GM12873 (cell line): Measurements from ENCODE around the gene PHACTR3.

Source experiments
- CTCF ChIP-seq: IDR thresholded peaks from 2 replicates; pipeline ENCODE4 v1.5.1; 2012; ENCODE audit warnings: low read depth, mild to moderate bottlenecking, moderate library complexity, low read length, control low read depth; ENCODE audit not compliant: insufficient read depth; ENCODE audit errors: missing control alignments

PHACTR3 gene

DNA sequence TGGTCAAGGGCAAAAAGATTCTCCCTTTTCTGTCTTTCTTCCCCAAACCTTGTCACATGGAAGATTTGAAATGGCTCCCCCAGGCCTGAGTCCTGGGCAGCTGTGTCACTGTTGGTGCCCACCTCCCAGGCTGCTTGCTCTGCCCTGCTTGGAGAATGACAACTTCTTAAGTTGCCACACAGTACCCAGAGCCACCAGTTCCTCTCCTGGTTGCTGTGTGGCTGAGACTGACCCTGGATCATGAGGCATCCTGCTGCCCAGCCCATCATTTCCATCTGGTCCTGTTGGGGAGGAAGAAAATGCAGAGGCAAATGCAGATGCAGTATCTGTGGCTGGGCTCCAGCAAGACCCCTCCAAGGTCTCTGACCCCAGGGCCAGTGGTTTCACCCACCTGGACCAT, 113.7 kb downstream of the PHACTR3 start:
- TF ChIP-seq CTCF = no peak

- no peak for TF ChIP-seq CTCF
These were observed 114.4 kb downstream of the PHACTR3 start for GRCh38 chr20:59718751-59719150.

GRCh38 chr20:59720013-59720412, 115.7 kb downstream of the PHACTR3 start:
- no peak for TF ChIP-seq CTCF

DNA sequence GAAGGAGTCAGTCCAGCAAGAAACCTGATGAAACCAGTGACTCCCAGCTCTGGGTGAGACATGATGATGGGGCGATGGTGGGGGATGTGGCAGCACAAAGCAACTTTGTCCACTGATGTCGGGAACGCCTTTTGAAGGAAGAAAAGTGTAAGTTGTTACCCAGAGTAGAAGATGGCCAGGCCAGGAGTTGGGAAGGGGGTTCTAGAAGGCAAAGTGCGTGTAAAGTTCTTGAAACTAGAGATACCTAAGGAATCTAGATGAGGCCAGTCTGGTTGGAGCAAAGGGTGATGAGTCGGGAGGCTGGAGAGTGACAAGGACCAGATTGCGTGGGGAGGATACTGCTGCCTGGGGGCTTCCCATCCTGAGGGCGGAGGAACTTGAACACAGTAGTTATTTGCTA, 117.0 kb downstream of the PHACTR3 start:
- no peak for TF ChIP-seq CTCF

GRCh38 chr20:59723108-59723500, 118.8 kb downstream of the PHACTR3 start:
- TF ChIP-seq CTCF = no peak

- no peak for TF ChIP-seq CTCF
These were observed 119.5 kb downstream of the PHACTR3 start for GRCh38 chr20:59723607-59724456.

GRCh38 chr20:59724457-59725366, 120.4 kb downstream of the PHACTR3 start:
- no peak for TF ChIP-seq CTCF
